H9 (cell line): ENCODE measurements around the gene ZNF329. TPM values are rescaled to one million over a fixed set of nuclear protein-coding genes. Genes with fewer than 3 reads are reported as not detected.

Experiments
- DNase-seq: peaks from one replicate; pipeline ENCODE4 v3.0.0-alpha.2; 2017
- H2AFZ ChIP-seq: one replicate; pipeline ENCODE4 v1.6.1; 2013; ENCODE audit warnings: mild to moderate bottlenecking, low read length, control low read depth, moderate library complexity
- H2AK5ac ChIP-seq: 2 replicates; pipeline ENCODE4 v1.6.1; 2013; ENCODE audit warnings: low read length, control low read depth, mixed read lengths; ENCODE audit not compliant: insufficient read length
- H2BK120ac ChIP-seq: one replicate; pipeline ENCODE4 v1.6.1; 2013; ENCODE audit warnings: low read depth, mild to moderate bottlenecking, low read length, control low read depth, inconsistent platforms; ENCODE audit not compliant: poor library complexity, severe bottlenecking
- H2BK12ac ChIP-seq: 2 replicates; pipeline ENCODE4 v1.6.1; 2013; ENCODE audit warnings: low read length, control low read depth, mixed read lengths, low read depth; ENCODE audit not compliant: insufficient read length
- H2BK15ac ChIP-seq: 2 replicates; pipeline ENCODE4 v1.6.1; 2013; ENCODE audit warnings: low read depth, low read length, control low read depth
- H2BK20ac ChIP-seq: one replicate; pipeline ENCODE4 v1.6.1; 2013; ENCODE audit warnings: low read depth, mild to moderate bottlenecking, low read length, control low read depth, inconsistent platforms; ENCODE audit not compliant: poor library complexity, severe bottlenecking
- H2BK5ac ChIP-seq: 2 replicates; pipeline ENCODE4 v1.6.1; 2013; ENCODE audit warnings: low read length, control low read depth, mixed read lengths; ENCODE audit not compliant: insufficient read length
- H3K14ac ChIP-seq: 2 replicates; pipeline ENCODE4 v1.6.1; 2013; ENCODE audit warnings: low read length, control low read depth; ENCODE audit not compliant: insufficient read depth
- H3K18ac ChIP-seq: 2 replicates; pipeline ENCODE4 v1.6.1; 2013; ENCODE audit warnings: low read depth, mild to moderate bottlenecking, mixed read lengths, low read length, control low read depth; ENCODE audit not compliant: insufficient read length
- H3K23ac ChIP-seq: 2 replicates; pipeline ENCODE4 v1.6.1; 2013; ENCODE audit warnings: low read length, control low read depth, mixed read lengths, low read depth; ENCODE audit not compliant: insufficient read length
- H3K23me2 ChIP-seq: 2 replicates; pipeline ENCODE4 v1.6.1; 2013; ENCODE audit warnings: low read depth, mild to moderate bottlenecking, mixed read lengths, low read length, control low read depth; ENCODE audit not compliant: insufficient read length, poor library complexity, severe bottlenecking
- H3K27ac ChIP-seq: 2 replicates; pipeline ENCODE4 v1.5.1; 2013; ENCODE audit warnings: low read length, control low read depth, mixed read lengths, low read depth; ENCODE audit not compliant: insufficient read length
- H3K27me3 ChIP-seq: 2 replicates; pipeline ENCODE4 v1.6.1; 2013; ENCODE audit warnings: low read length, control low read depth, inconsistent platforms; ENCODE audit not compliant: insufficient read depth
- H3K4ac ChIP-seq: 2 replicates; pipeline ENCODE4 v1.6.1; 2013; ENCODE audit warnings: low read depth, mild to moderate bottlenecking, control low read depth, inconsistent platforms, low read length, moderate library complexity
- H3K4me1 ChIP-seq: 2 replicates; pipeline ENCODE4 v1.6.1; 2013; ENCODE audit warnings: low read length, control low read depth, inconsistent platforms; ENCODE audit not compliant: insufficient read depth
- H3K4me2 ChIP-seq: 2 replicates; pipeline ENCODE4 v1.6.1; 2013; ENCODE audit warnings: low read length, control low read depth, mixed read lengths; ENCODE audit not compliant: insufficient read length, insufficient read depth
- H3K56ac ChIP-seq: 2 replicates; pipeline ENCODE4 v1.6.1; 2013; ENCODE audit warnings: low read depth, mild to moderate bottlenecking, mixed read lengths, low read length, control low read depth; ENCODE audit not compliant: insufficient read length
- H3K79me1 ChIP-seq: 2 replicates; pipeline ENCODE4 v1.6.1; 2013; ENCODE audit warnings: low read depth, mild to moderate bottlenecking, moderate library complexity, low read length, control low read depth, inconsistent platforms; ENCODE audit not compliant: insufficient read depth, poor library complexity, severe bottlenecking
- H3K79me2 ChIP-seq: 2 replicates; pipeline ENCODE4 v1.6.1; 2013; ENCODE audit warnings: low read length, control low read depth, inconsistent platforms; ENCODE audit not compliant: insufficient read depth
- H3K9ac ChIP-seq: 2 replicates; pipeline ENCODE4 v1.6.1; 2013; ENCODE audit warnings: low read length, control low read depth, mixed read lengths; ENCODE audit not compliant: insufficient read length; ENCODE audit errors: extremely low read depth
- H3K9me3 ChIP-seq: one replicate; pipeline ENCODE4 v1.6.1; 2013; ENCODE audit warnings: low read depth, low read length, inconsistent platforms; ENCODE audit not compliant: control insufficient read depth
- H3T11ph ChIP-seq: one replicate; pipeline ENCODE4 v1.6.1; 2013; ENCODE audit warnings: mild to moderate bottlenecking, low read length, control low read depth, inconsistent platforms
- H4K20me1 ChIP-seq: one replicate; pipeline ENCODE4 v1.6.1; 2013; ENCODE audit not compliant: control insufficient read depth, insufficient read length, insufficient read depth
- H4K5ac ChIP-seq: 2 replicates; pipeline ENCODE4 v1.6.1; 2013; ENCODE audit warnings: low read depth, mild to moderate bottlenecking, mixed read lengths, low read length, control low read depth; ENCODE audit not compliant: insufficient read length
- H4K8ac ChIP-seq: replicated peaks from 2 replicates; pipeline ENCODE4 v1.6.1; 2013; ENCODE audit warnings: low read length, control low read depth, mixed read lengths, low read depth; ENCODE audit not compliant: insufficient read length
- H4K91ac ChIP-seq: 2 replicates; pipeline ENCODE4 v1.6.1; 2013; ENCODE audit warnings: low read depth, mild to moderate bottlenecking, moderate library complexity, mixed read lengths, low read length, control low read depth; ENCODE audit not compliant: insufficient read length
- H3K27ac Mint-ChIP-seq, 3 experiments: 2 replicates in 2 of 3; 3 replicates in 1 of 3; pipeline ENCODE4 v1.8.0; 2020 to 2021; ENCODE audit warnings: mixed read lengths in 3 of 3, mild to moderate bottlenecking in 1 of 3, moderate library complexity in 1 of 3
- H3K27me3 Mint-ChIP-seq: 2 replicates; pipeline ENCODE4 v1.8.0; 2021; ENCODE audit warnings: low read depth, mild to moderate bottlenecking, moderate library complexity, mixed read lengths
- H3K36me3 Mint-ChIP-seq, 3 experiments: 2 replicates in 2 of 3; 3 replicates in 1 of 3; pipeline ENCODE4 v1.8.0; 2020 to 2021; ENCODE audit warnings: low read depth in 3 of 3, mixed read lengths in 3 of 3; ENCODE audit not compliant: insufficient read depth in 1 of 3
- H3K4me1 Mint-ChIP-seq, 2 experiments: 2 replicates each; pipeline ENCODE4 v1.8.0; 2020; ENCODE audit warnings: mixed read lengths in 2 of 2
- H3K4me3 Mint-ChIP-seq, 2 experiments: 2 replicates in 1 of 2; 3 replicates in 1 of 2; pipeline ENCODE4 v1.8.0; 2020 to 2021; ENCODE audit warnings: mild to moderate bottlenecking in 2 of 2, mixed read lengths in 2 of 2, moderate library complexity in 1 of 2
- H3K9me3 Mint-ChIP-seq, 2 experiments: 2 replicates in 1 of 2; 3 replicates in 1 of 2; pipeline ENCODE4 v1.8.0; 2020; ENCODE audit warnings: mild to moderate bottlenecking in 2 of 2, mixed read lengths in 2 of 2, moderate library complexity in 1 of 2
- WGBS: extraction: QIAGEN DNeasy Blood & Tissue Kit; methylation state at CpG from one replicate; pipeline ENCODE4 v1.1.7; 2013; ENCODE audit warnings: missing lambda C conversion rate, low lambda C conversion rate, mixed read lengths; ENCODE audit not compliant: insufficient read length; ENCODE audit errors: extremely low coverage; 5-methylcytosine and 5-hydroxymethylcytosine counted together
- total RNA-seq: library from RNA; stranded (reverse); gene quantifications from 2 replicates; pipeline ENCODE4 v1.2.1, GENCODE V29; 2021
- TF ChIP-seq, protein P1 (sequence below): fragments of 200-600 bp; sonication (generic); conservative IDR thresholded peaks from 3 replicates; pipeline ENCODE4 v1.8.0; 2021; ENCODE audit warnings: antibody characterized with exemption, mild to moderate bottlenecking

Gene ZNF329
- total RNA-seq, 1 experiment from 2014 or later: 12.1 TPM

DNA sequence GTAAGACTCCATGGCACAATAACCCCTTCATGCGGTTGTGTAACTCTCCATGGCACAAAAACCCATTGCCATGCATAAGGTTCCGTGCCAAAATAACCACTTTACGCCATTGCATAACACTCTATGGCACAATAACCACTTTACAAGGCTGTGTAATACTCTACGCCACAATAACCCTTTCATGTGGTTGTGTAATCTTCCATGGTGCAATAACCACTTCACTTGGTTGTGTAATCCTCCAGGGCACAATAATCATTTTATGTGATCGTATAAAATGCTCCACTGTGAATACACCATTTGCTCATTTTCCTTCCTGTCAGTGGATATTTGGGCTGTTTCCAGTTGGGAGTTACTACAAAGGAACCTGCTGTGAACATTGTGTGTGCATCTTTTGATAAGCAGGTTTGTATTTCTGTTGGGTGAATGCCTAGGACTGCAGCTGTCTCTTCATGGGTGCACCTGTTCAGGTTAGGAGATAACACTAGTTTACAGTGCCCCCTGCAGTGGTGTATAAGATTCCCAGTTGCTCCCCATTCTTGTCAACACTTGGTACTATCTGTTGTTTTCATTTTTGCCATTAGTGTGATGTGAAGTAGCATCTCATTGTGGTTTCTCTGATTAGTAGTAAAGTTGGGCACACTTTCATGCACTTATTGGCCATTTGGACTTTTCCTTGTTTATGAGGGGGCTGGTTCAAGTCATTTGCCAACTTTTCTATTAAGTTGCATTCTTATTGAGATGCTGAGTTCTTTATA is 31.4 kb downstream of the ZNF329 start:
- peaks cover 85% of the 10 kb centered on the region for H3K9me3 ChIP-seq
- no peaks in the 10 kb centered on the region for H3K23me2 ChIP-seq
- no peak overlapping the region for H2BK20ac ChIP-seq
- TF ChIP-seq, protein P1, sequence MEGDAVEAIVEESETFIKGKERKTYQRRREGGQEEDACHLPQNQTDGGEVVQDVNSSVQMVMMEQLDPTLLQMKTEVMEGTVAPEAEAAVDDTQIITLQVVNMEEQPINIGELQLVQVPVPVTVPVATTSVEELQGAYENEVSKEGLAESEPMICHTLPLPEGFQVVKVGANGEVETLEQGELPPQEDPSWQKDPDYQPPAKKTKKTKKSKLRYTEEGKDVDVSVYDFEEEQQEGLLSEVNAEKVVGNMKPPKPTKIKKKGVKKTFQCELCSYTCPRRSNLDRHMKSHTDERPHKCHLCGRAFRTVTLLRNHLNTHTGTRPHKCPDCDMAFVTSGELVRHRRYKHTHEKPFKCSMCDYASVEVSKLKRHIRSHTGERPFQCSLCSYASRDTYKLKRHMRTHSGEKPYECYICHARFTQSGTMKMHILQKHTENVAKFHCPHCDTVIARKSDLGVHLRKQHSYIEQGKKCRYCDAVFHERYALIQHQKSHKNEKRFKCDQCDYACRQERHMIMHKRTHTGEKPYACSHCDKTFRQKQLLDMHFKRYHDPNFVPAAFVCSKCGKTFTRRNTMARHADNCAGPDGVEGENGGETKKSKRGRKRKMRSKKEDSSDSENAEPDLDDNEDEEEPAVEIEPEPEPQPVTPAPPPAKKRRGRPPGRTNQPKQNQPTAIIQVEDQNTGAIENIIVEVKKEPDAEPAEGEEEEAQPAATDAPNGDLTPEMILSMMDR: no peak
- no peaks in the 10 kb centered on the region for H3K79me2 ChIP-seq
- H2BK120ac ChIP-seq: no peak overlapping the region
- no peak for DNase-seq
- no peak overlapping the region for H4K8ac ChIP-seq
- Mint-ChIP-seq H3K9me3 (peaks cover 89% of the 10 kb centered on the region in 2 experiments), H3K4me3 (no peak overlapping the region), H3K36me3 (peaks cover 17 to 43% (median 27%) of the 10 kb centered on the region in 3 experiments), H3K27ac (no peak overlapping the region), H3K27me3 (peaks cover 12% of the 10 kb centered on the region), H3K4me1 (no peaks in the 10 kb centered on the region)
- H3K23ac ChIP-seq: no peak overlapping the region
- no peaks in the 10 kb centered on the region for H3K27me3 ChIP-seq
- H4K20me1 ChIP-seq: no peaks in the 10 kb centered on the region
- no peak overlapping the region for H2BK15ac ChIP-seq
- no peak overlapping the region for H3K14ac ChIP-seq
- H3T11ph ChIP-seq: no peak overlapping the region
- H3K9ac ChIP-seq: no peak overlapping the region
- H3K4me2 ChIP-seq: no peak overlapping the region
- no peak overlapping the region for H2AK5ac ChIP-seq
- H2BK5ac ChIP-seq: no peak overlapping the region
- no peaks in the 10 kb centered on the region for H3K79me1 ChIP-seq
- no peak overlapping the region for H3K4ac ChIP-seq
- no peak overlapping the region for H2AFZ ChIP-seq
- H3K56ac ChIP-seq: no peak overlapping the region
- no peak overlapping the region for H2BK12ac ChIP-seq
- H3K18ac ChIP-seq: no peak overlapping the region
- no CpG with 5 or more reads among the region's 5 CpGs for WGBS
- H4K5ac ChIP-seq: no peak overlapping the region
- no peak overlapping the region for H3K27ac ChIP-seq
- no peaks in the 10 kb centered on the region for H3K4me1 ChIP-seq
- no peak overlapping the region for H4K91ac ChIP-seq
